ENCODE measurements around the gene SRD5A1.

SRD5A1 gene

DNA sequence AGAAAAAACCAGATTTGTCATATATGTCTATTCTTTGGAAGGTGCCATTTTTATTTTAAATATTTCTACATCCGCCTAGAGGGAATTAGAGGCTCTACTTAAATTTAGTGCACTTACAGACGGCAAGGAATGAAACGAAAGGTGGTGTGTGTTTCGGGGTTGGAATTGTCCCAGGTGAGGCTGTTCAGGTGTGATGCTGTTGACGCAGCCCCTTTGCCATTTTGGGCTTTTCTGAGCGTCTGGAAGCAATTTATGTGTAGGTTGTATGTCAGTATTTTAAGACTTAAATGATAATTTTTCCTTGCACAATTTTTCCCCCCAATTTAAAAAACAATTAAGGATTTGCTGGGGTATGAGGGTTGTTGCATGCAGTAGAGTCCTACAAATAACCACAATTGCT lies 82.0 kb downstream of the SRD5A1 start:
- no peak for DNase-seq

DNA sequence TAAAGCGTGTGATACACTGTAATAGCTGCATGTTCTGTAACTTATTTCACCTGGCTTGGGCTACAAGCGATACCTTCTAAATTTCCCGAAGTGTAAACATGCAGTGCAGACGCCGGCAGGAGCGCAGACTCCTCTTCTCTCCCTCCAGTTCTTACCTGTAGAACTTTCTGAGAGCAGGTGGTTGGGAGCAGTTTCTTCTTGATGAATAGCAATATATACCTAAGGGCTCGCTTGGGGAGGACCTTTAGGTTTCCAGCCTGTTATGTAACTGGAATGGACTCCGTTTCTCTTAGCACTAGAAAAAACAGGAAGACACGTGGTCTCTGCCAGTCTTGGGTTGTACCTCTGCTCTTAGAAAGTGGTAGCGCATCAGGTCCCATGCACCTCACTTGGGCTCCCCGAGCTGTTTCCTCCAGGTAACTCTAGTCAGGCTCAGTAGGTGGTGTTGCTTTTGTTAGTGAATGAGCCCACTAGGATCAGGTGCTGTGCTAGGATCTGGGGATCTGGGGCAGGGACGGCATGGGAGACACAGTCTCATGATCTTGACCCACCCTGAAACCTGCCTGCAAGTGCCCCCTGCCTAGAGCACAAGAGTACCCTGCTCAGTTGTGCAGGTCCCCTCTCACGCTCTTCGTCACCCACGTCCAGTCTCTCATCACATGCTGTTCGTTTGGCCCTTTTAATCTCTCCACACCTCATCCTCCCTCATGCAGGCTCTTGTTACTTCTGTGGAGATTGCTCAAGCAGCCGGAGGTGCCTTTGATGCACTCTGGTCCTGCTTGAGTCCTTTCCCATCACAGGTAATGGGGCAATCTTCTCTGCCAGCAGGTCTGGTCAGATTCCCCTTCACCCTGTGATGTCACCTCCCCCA lies 82.8 kb downstream of the SRD5A1 start:
- no peak for DNase-seq

DNA sequence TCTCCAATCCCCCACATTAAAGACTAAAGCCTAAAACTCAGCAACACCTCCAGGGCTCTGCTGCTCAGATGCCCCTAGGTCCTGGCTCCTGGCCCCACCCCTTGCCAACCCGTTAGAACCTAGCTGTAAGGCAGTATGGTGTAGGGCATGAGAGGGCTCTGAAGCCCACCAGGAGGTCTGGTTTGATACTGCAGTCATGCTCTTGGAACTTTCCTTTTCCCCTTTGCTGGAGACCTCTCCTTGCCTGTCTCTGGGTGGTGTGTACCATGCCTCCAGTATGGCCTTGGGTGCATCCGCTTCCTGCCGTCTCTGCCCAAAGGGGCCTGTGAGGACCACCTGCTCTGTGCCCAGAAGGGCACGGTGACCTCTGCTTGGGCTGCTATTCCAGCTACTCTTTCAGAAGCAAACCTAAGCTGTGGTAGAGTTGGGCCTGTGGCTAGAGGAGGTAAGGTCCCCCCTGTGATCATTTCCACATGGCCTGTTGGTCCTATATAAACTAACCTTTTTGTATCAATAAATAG lies 83.4 kb downstream of the SRD5A1 start:
- no peak for DNase-seq

- no peak for DNase-seq
These were observed 84.0 kb downstream of the SRD5A1 start for GRCh38 chr5:6717247-6717646.

DNA sequence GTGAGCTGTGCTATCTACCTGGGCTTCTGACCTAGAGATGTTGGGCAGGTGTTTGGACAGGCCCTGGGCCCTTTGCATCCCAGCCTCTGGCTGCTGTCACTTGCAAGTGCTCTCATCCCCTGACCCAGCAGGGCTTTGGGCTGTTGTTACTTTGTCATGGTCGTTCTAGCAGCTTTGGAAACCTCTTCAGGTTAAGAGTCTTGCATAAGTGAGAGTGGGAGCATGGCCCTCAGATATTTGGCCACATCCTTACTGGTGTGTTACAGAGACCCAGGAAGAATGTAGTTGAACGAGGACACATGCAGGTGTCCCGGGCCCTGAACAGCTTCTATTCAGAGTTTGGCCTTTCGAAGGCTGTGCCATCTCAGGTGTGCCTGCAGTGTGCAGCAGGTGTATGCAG lies 84.4 kb downstream of the SRD5A1 start:
- DNase-seq = no peak

GRCh38 chr5:6718161-6718681 lies 85.0 kb downstream of the SRD5A1 start:
- no peak for DNase-seq

GRCh38 chr5:6718718-6719117 lies 85.5 kb downstream of the SRD5A1 start:
- DNase-seq = no peak

DNA sequence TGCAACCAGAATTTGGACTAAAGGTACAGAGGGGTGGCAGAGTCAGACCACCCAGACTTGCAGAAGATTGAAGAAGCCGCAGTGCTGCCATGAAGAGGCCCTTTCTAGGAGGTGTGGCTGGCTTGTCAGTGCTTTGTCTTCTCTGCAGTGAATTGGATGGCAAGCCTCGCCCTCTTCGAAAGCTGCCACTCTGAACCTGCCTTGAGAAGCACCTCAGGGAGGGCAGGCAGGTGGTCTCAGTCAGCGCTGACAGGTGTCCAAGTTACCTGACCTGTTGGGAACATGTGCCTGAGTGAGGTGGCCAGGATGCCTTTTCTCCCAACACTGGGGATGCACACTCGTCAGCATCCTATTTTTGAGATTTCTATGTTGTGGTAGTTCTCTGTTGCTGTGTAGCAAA lies 86.2 kb downstream of the SRD5A1 start:
- DNase-seq = no peak

- no peak for DNase-seq
These were observed 86.8 kb downstream of the SRD5A1 start for GRCh38 chr5:6719896-6720560.

DNA sequence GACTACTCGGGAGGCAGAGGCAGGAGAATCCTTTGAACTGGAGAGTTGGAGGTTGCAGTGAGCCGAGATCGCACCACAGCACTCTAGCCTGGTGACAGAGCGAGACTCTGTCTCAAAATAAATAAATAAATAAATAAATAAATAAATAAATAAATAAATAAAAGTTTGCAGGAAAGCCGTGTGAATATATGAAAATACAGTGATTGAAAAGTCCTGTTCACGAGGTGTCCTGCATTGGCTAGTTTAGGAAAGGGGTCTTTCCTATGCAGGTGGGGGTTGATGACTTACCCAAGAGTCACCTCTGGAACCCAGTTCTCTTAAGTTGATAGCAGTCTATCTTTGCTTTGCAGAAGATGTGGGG lies 87.3 kb downstream of the SRD5A1 start:
- DNase-seq = no peak

DNA sequence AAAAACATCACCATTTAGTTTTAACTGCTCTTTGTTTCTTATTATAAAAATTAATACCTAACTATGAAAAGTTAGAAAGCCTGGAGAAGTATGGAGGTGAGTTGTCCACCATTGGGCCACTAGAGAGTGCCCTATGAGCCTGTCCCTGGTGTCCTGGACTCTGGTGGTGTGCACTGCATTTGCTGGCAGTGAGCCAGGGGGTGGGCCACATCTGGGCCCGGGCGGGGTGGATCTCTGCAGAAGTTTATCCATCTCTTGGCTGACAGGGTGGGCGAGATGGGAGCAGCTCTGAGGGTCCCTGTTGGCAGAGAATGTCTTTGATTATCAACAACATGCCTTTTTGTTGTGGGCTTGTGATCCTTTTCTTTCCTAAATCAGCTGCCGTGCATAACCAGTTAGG lies 88.2 kb downstream of the SRD5A1 start:
- no peak for DNase-seq

GRCh38 chr5:6722015-6722414 lies 88.8 kb downstream of the SRD5A1 start:
- DNase-seq = no peak

DNA sequence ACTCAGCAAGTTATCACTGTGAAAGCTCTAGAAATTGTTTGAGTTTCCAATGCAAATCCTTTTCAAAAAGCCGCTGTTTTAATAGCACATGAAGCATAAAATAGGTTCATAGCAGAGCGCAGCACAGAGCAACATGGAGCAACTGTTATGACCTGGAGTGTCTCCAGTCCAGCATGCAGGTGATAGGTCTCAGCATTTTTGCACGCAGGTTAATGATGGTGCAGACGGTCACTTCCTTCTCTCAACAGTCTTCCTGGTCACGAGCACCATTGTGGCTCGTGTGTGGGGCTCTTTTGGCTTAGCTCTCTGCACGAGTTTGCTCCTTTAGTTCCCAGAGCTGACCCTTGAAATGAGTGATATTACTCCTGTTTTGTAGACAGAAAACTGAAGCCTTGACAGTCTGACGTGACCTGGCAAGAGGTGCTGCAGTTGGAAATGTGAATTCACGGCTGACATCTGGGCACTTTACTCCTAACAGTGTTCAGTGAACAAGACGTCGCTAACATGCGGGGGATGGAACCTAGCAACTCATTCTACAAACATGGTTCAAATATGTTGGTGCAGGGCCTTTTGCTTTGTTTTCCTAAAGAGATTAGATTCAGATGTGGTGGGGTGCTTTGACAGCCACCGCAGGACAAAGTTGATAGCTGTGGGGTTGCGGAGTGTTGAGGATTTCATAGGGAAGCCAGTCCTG lies 90.0 kb downstream of the SRD5A1 start:
- DNase-seq = no peak

DNA sequence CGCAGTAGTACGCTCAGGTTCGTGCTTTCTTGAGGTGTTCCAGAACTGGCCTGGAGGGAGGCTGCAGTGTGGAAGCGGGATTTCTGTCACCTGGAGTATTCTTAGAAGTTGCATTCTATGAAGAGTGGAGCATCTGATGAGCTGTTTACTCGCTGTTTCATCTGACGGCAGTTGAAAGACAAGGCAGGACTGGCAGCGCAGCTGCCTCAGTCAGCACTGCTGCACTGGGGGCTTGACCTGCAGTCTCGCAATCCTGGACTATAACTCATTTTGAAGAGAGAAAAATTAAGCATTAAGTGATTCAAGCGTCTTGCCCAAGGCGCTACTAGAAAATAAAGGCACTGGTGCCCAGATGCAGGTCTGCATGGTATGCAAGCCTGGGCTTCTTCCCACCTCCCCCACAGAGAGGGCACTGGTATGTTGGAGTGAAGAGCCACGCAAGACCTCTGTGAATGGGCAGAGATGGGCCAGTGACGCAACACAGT lies 90.6 kb downstream of the SRD5A1 start:
- DNase-seq = no peak

Measured in SW 1271 (cell line).